HAP-1 (cell line): ENCODE data around the gene PRICKLE2.
A peak's percentile ranks its signal among the peaks of the same experiment; 100 is the strongest.

Experiments
- DNase-seq, 2 experiments: peaks; one replicate each; pipeline ENCODE4 v3.0.0-alpha.2; 2016 to 2020; ENCODE audit warnings: low spot score in 2 of 2
- H3K27me3 ChIP-seq: fragments of 250-450 bp; sonication (Bioruptor Pico); 2 replicates; pipeline ENCODE4 v1.5.1; 2020; ENCODE audit warnings: low read depth, mild to moderate bottlenecking, moderate library complexity
- H3K36me3 ChIP-seq: fragments of 250-450 bp; sonication (Bioruptor Pico); replicated peaks from 2 replicates; pipeline ENCODE4 v1.5.1; 2020; ENCODE audit warnings: mild to moderate bottlenecking
- H3K4me1 ChIP-seq: fragments of 250-450 bp; sonication (Bioruptor Pico); 2 replicates; pipeline ENCODE4 v1.5.1; 2020; ENCODE audit warnings: mild to moderate bottlenecking
- H3K4me3 ChIP-seq: fragments of 250-450 bp; sonication (Bioruptor Pico); 2 replicates; pipeline ENCODE4 v1.5.1; 2020; ENCODE audit warnings: mild to moderate bottlenecking, moderate library complexity
- H3K9me3 ChIP-seq: fragments of 250-450 bp; sonication (Bioruptor Pico); 2 replicates; pipeline ENCODE4 v1.5.1; 2020; ENCODE audit warnings: mild to moderate bottlenecking, moderate library complexity
- in situ Hi-C: fragments of 300-500 bp; cut with MboI; formaldehyde crosslinking; loops from 3 replicates; pipeline ENCODE4 v1.14.3; 2020; ENCODE audit warnings: low sequenced_read_pairs, inconsistent platforms, mixed read lengths

PRICKLE2 gene

GRCh38 chr3:64240396-64240795, 15.1 kb upstream of the PRICKLE2 start:
- peaks cover 4% of the 10 kb centered on the region; the same call in 1 of the 2 replicates for H3K4me1 ChIP-seq
- DNase-seq = no peak
- H3K36me3 ChIP-seq = no peaks in the 10 kb centered on the region
- no peaks in the 10 kb centered on the region for H3K9me3 ChIP-seq
- in situ Hi-C loops = no loop called here
- H3K4me3 ChIP-seq = no peak overlapping the region
- no peaks in the 10 kb centered on the region for H3K27me3 ChIP-seq

GRCh38 chr3:64239841-64240240, 14.6 kb upstream of the PRICKLE2 start:
- Histone ChIP-seq H3K4me3 (no peak overlapping the region), H3K27me3 (no peaks in the 10 kb centered on the region), H3K4me1 (peaks cover 4% of the 10 kb centered on the region; the same call in 1 of the 2 replicates), H3K9me3 (no peaks in the 10 kb centered on the region), H3K36me3 (no peaks in the 10 kb centered on the region)
- DNase-seq = no peak
- in situ Hi-C loops = no loop called here

DNA sequence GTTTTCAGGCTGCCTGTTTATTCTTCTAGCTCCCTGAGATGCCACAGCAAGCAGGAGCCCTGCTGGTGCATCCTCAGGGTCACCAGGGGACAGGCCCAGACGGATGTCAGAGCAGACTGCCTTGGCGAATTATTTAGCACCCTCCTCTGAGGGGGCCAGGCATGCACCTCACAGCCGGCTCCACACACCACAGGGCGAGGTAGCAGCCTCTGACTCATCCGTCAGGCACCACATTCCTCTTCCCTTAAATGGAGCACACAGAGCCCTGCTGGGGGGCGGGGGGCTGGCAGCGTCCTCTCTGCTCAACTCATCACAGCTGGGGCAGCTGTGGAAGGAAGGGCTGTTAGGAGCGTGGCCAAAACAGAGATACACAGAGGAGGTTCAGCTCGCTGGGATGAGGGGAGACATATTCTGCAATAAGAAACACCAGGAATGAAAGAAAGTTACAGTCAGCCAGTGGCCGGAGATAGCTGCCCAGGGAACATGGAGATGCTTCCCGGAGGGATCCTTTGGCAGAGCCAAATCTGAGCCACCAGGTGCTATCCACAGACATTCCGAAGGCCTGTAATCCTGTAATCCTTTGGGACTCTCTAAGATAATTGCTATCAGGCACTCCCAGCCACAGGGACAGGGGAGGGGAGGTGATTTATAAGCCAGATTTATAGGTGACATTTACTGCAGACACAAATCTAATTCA, 13.9 kb upstream of the PRICKLE2 start:
- peaks cover 4% of the 10 kb centered on the region; the same call in 1 of the 2 replicates for H3K4me1 ChIP-seq
- H3K9me3 ChIP-seq = no peaks in the 10 kb centered on the region
- H3K4me3 ChIP-seq = no peak overlapping the region
- no peaks in the 10 kb centered on the region for H3K36me3 ChIP-seq
- no peaks in the 10 kb centered on the region for H3K27me3 ChIP-seq
- in situ Hi-C loops = no loop called here
- peak in 1 of 2 experiments; percentile 30 for DNase-seq

GRCh38 chr3:64237083-64237482, 11.8 kb upstream of the PRICKLE2 start:
- in situ Hi-C loops = no loop called here
- H3K9me3 ChIP-seq = no peaks in the 10 kb centered on the region
- no peak overlapping the region for H3K4me3 ChIP-seq
- no peaks in the 10 kb centered on the region for H3K36me3 ChIP-seq
- peaks cover 4% of the 10 kb centered on the region; the same call in 1 of the 2 replicates for H3K4me1 ChIP-seq
- no peak for DNase-seq
- H3K27me3 ChIP-seq = no peaks in the 10 kb centered on the region

- no peak for DNase-seq
- H3K4me1 ChIP-seq = peaks cover 4% of the 10 kb centered on the region; the same call in 1 of the 2 replicates
- H3K27me3 ChIP-seq = no peaks in the 10 kb centered on the region
Observed at GRCh38 chr3:64235605-64236004, 10.3 kb upstream of the PRICKLE2 start.

GRCh38 chr3:64234571-64234970, 9.3 kb upstream of the PRICKLE2 start:
- Histone ChIP-seq H3K4me1 (peaks cover 4% of the 10 kb centered on the region; the same call in 1 of the 2 replicates), H3K27me3 (no peaks in the 10 kb centered on the region), H3K36me3 (no peaks in the 10 kb centered on the region), H3K4me3 (no peak overlapping the region), H3K9me3 (no peaks in the 10 kb centered on the region)
- in situ Hi-C loops = no loop called here
- DNase-seq = no peak

More at GRCh38 chr3:64235605-64236004, 10.3 kb upstream of the PRICKLE2 start:
- no peaks in the 10 kb centered on the region for H3K36me3 ChIP-seq
- in situ Hi-C loops = no loop called here
- no peak overlapping the region for H3K4me3 ChIP-seq
- no peaks in the 10 kb centered on the region for H3K9me3 ChIP-seq

GRCh38 chr3:64232821-64233220, 7.6 kb upstream of the PRICKLE2 start:
- H3K27me3 ChIP-seq = no peaks in the 10 kb centered on the region
- no peak overlapping the region for H3K4me3 ChIP-seq
- in situ Hi-C loops = no loop called here
- H3K36me3 ChIP-seq = no peaks in the 10 kb centered on the region
- H3K4me1 ChIP-seq = no peaks in the 10 kb centered on the region
- H3K9me3 ChIP-seq = no peaks in the 10 kb centered on the region
- DNase-seq = no peak

DNA sequence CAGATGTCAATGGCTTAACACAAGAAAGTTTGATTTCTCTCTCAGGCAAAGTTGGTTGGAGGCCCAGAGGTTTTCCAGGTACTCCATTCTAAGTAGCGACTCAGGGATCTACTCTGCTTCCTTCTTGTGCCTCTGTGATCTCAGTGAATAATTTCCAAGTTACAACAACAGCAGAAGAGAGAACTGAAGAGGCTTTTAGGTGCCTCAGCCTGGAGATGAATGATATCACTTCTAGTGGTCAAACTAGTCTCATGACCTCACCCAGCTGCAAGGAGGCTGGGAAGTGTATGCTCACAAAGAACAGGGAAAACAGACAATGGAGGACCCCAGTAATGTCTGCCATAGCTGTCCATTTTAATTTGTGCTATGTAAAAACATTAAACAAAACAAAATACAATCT, 4.6 kb upstream of the PRICKLE2 start:
- Histone ChIP-seq H3K27me3 (no peaks in the 10 kb centered on the region), H3K36me3 (no peaks in the 10 kb centered on the region), H3K4me3 (no peak overlapping the region), H3K4me1 (peaks cover 6% of the 10 kb centered on the region), H3K9me3 (no peaks in the 10 kb centered on the region)
- no peak for DNase-seq
- in situ Hi-C loops = no loop called here

- Histone ChIP-seq H3K36me3 (no peaks in the 10 kb centered on the region), H3K4me3 (no peak overlapping the region), H3K4me1 (peaks cover 13% of the 10 kb centered on the region), H3K27me3 (no peaks in the 10 kb centered on the region), H3K9me3 (no peaks in the 10 kb centered on the region)
- in situ Hi-C loops = no loop called here
- no peak for DNase-seq
Observed at GRCh38 chr3:64228110-64228509, 2.8 kb upstream of the PRICKLE2 start.

- DNase-seq = no peak
- H3K36me3 ChIP-seq = no peaks in the 10 kb centered on the region
- H3K4me3 ChIP-seq = no peak overlapping the region
- in situ Hi-C loops = no loop called here
- H3K9me3 ChIP-seq = no peaks in the 10 kb centered on the region
- peaks cover 13% of the 10 kb centered on the region for H3K4me1 ChIP-seq
- no peaks in the 10 kb centered on the region for H3K27me3 ChIP-seq
Observed at GRCh38 chr3:64226730-64227129, 1.5 kb upstream of the PRICKLE2 start.

GRCh38 chr3:64225695-64226499, 631 bp upstream of the PRICKLE2 start:
- H3K27me3 ChIP-seq = no peaks in the 10 kb centered on the region
- H3K4me1 ChIP-seq = peaks cover 19% of the 10 kb centered on the region
- no peak for DNase-seq
- in situ Hi-C loops = no loop called here
- H3K4me3 ChIP-seq = no peak overlapping the region
- no peaks in the 10 kb centered on the region for H3K9me3 ChIP-seq
- H3K36me3 ChIP-seq = no peaks in the 10 kb centered on the region

- no peaks in the 10 kb centered on the region for H3K27me3 ChIP-seq
- peaks cover 19% of the 10 kb centered on the region for H3K4me1 ChIP-seq
- H3K9me3 ChIP-seq = no peaks in the 10 kb centered on the region
- no peak overlapping the region; the same call in 1 of the 2 replicates for H3K4me3 ChIP-seq
- no peak for DNase-seq
- H3K36me3 ChIP-seq = no peaks in the 10 kb centered on the region
- in situ Hi-C loops = no loop called here
Observed at GRCh38 chr3:64223791-64224745, 1.2 kb downstream of the PRICKLE2 start.

- DNase-seq = no peak
Observed at GRCh38 chr3:64222501-64223111, 2.7 kb downstream of the PRICKLE2 start.

More at GRCh38 chr3:64222501-64223111, 2.7 kb downstream of the PRICKLE2 start:
- in situ Hi-C loops = no loop called here
- no peaks in the 10 kb centered on the region for H3K36me3 ChIP-seq
- H3K4me1 ChIP-seq = peaks cover 19% of the 10 kb centered on the region
- no peaks in the 10 kb centered on the region for H3K9me3 ChIP-seq
- H3K27me3 ChIP-seq = no peaks in the 10 kb centered on the region
- H3K4me3 ChIP-seq = no peak overlapping the region
